HepG2 (cell line): Measurements from ENCODE around the gene RSPH4A.

Experiments used
- CHCHD3 ChIP-seq: sonication (generic); formaldehyde crosslinking; IDR thresholded peaks from 2 replicates; pipeline ENCODE4 v1.8.0; 2022; ENCODE audit warnings: mild to moderate bottlenecking, missing genetic modification reagents, moderate library complexity
- CTCF ChIP-seq: sonication (generic); formaldehyde crosslinking; IDR thresholded peaks from 2 replicates; pipeline ENCODE4 v1.5.0; 2020; ENCODE audit warnings: mild to moderate bottlenecking, missing genetic modification reagents, moderate library complexity
- FOSL1 ChIP-seq: sonication (generic); formaldehyde crosslinking; IDR thresholded peaks from 2 replicates; pipeline ENCODE4 v1.9.0; 2021; ENCODE audit warnings: missing genetic modification reagents, borderline replicate concordance
- JUNB ChIP-seq: sonication (generic); formaldehyde crosslinking; IDR thresholded peaks from 2 replicates; pipeline ENCODE4 v1.8.0; 2022; ENCODE audit warnings: missing genetic modification reagents, mild to moderate bottlenecking, borderline replicate concordance
- MAFF ChIP-seq: IDR thresholded peaks from 2 replicates; pipeline ENCODE4 v1.6.1; 2011; ENCODE audit warnings: low read depth, low read length, improper control_type of control experiment
- PHF21A ChIP-seq: sonication (generic); formaldehyde crosslinking; IDR thresholded peaks from 2 replicates; pipeline ENCODE4 v1.5.0; 2020; ENCODE audit warnings: mild to moderate bottlenecking, missing genetic modification reagents
- REST ChIP-seq, 2 experiments: IDR thresholded peaks; 2 replicates each; pipeline ENCODE4 v1.6.1; 2011 to 2012; ENCODE audit warnings: low read length in 2 of 2, borderline replicate concordance in 1 of 2, low read depth in 1 of 2, mild to moderate bottlenecking in 1 of 2, moderate library complexity in 1 of 2
- TAF1 ChIP-seq: sonication (generic); formaldehyde crosslinking; IDR thresholded peaks from 2 replicates; pipeline ENCODE4 v1.4.0; 2020; ENCODE audit warnings: missing genetic modification reagents
- TAF15 ChIP-seq: fragments of 200-400 bp; formaldehyde crosslinking; IDR thresholded peaks from one replicate; pipeline ENCODE4 v1.6.1; 2018; ENCODE audit warnings: mild to moderate bottlenecking, low read depth, low read length; ENCODE audit not compliant: poor library complexity, severe bottlenecking
- ZBTB40 ChIP-seq, 2 experiments: fragments of 450-650 bp in 1 of 2; sonication (generic) in 1 of 2; formaldehyde crosslinking in 1 of 2; IDR thresholded peaks; 2 replicates each; pipeline versions ENCODE4 v1.6.1 to v1.8.0; 2016 to 2022; ENCODE audit warnings: antibody characterized with exemption in 1 of 2, mild to moderate bottlenecking in 1 of 2, missing genetic modification reagents in 1 of 2
- ZFP1 ChIP-seq: IDR thresholded peaks from 2 replicates; pipeline ENCODE4 v1.6.1; 2016
- ZNF256 ChIP-seq: sonication (generic); formaldehyde crosslinking; conservative IDR thresholded peaks from 2 replicates; pipeline ENCODE4 v1.4.0; 2020; ENCODE audit warnings: missing genetic modification reagents
- ZNF430 ChIP-seq: sonication (generic); formaldehyde crosslinking; IDR thresholded peaks from 2 replicates; pipeline ENCODE4 v1.9.0; 2021; ENCODE audit warnings: mild to moderate bottlenecking, missing genetic modification reagents
- ZNF776 ChIP-seq: sonication (generic); formaldehyde crosslinking; IDR thresholded peaks from 2 replicates; pipeline ENCODE4 v1.4.0; 2020; ENCODE audit warnings: mild to moderate bottlenecking, missing genetic modification reagents

GRCh38 chr6:116605935-116606334, 10.3 kb upstream of the RSPH4A start:
- TF ChIP-seq CTCF (CRISPR knock-in tag) (no peak), ZNF776 (CRISPR knock-in tag) (no peak), TAF15 (no peak), ZNF430 (CRISPR knock-in tag) (no peak), CHCHD3 (CRISPR knock-in tag) (no peak), FOSL1 (CRISPR knock-in tag) (no peak), JUNB (CRISPR knock-in tag) (no peak), ZFP1 (no peak), ZNF256 (no peak), PHF21A (CRISPR knock-in tag) (no peak), REST (IDR thresholded peaks at IDR 0.05; ENCODE audit: borderline replicate concordance in 1 of 2, low read depth in 1 of 2, low read length in 2 of 2) (no peak), ZBTB40 (IDR thresholded peaks at IDR 0.05) (no peak), ZBTB40 (CRISPR knock-in tag; IDR thresholded peaks at IDR 0.05) (no peak), TAF1 (CRISPR knock-in tag) (no peak), MAFF (no peak)
